ENCODE data around the gene STUM.

STUM gene

GRCh38 chr1:226518375-226518774 is 30.2 kb upstream of the STUM start:
- no peak overlapping the region for H3K4me2 ChIP-seq (ENCODE audit: insufficient read depth, low read length)
- H3K27me3 ChIP-seq (ENCODE audit: insufficient read depth, low read length, poor library complexity): peaks cover 12% of the 10 kb centered on the region

GRCh38 chr1:226519135-226519534 is 29.4 kb upstream of the STUM start:
- ATAC-seq (ENCODE audit: insufficient read depth, low read depth): no peak
- Histone ChIP-seq H3K9me3 (ENCODE audit: insufficient read depth, low read length, severe bottlenecking) (no peaks in the 10 kb centered on the region), H3K9ac (ENCODE audit: low read depth, low read length) (no peak overlapping the region), H3K36me3 (ENCODE audit: insufficient read depth, low read length) (no peaks in the 10 kb centered on the region), H3K79me2 (ENCODE audit: insufficient read depth, low read length) (no peaks in the 10 kb centered on the region), H4K20me1 (ENCODE audit: insufficient read depth, low read length) (peaks cover 3% of the 10 kb centered on the region; the same call in 1 of the 2 replicates), H3K27ac (ENCODE audit: low read length) (no peak overlapping the region), H3K4me1 (ENCODE audit: insufficient read depth, low read length) (no peaks in the 10 kb centered on the region), H3K27me3 (ENCODE audit: insufficient read depth, low read length, poor library complexity) (peaks cover 14% of the 10 kb centered on the region), H2AFZ (ENCODE audit: low read depth, low read length) (no peak overlapping the region), H3K4me3 (ENCODE audit: low read depth in 1 of 2, low read length in 2 of 2) (no peak overlapping the region), H3K4me2 (ENCODE audit: insufficient read depth, low read length) (no peak overlapping the region)
- no peak for TF ChIP-seq CTCF (IDR thresholded peaks at IDR 0.05; ENCODE audit: borderline replicate concordance, extremely low read depth, low read length, poor library complexity, severe bottlenecking)
- TF ChIP-seq EZH2 (IDR thresholded peaks at IDR 0.05; ENCODE audit: borderline replicate concordance, low read depth, low read length, severe bottlenecking): no peak
- no peak for DNase-seq

More at GRCh38 chr1:226518375-226518774, 30.2 kb upstream of the STUM start:
- TF ChIP-seq EZH2 (IDR thresholded peaks at IDR 0.05; ENCODE audit: borderline replicate concordance, low read depth, low read length, severe bottlenecking): no peak
- no peak for TF ChIP-seq CTCF (IDR thresholded peaks at IDR 0.05; ENCODE audit: borderline replicate concordance, extremely low read depth, low read length, poor library complexity, severe bottlenecking)
- no peaks in the 10 kb centered on the region for H3K79me2 ChIP-seq (ENCODE audit: insufficient read depth, low read length)
- no peak for ATAC-seq (ENCODE audit: insufficient read depth, low read depth)
- H3K4me3 ChIP-seq (ENCODE audit: low read depth in 1 of 2, low read length in 2 of 2): no peak overlapping the region
- H2AFZ ChIP-seq (ENCODE audit: low read depth, low read length): no peak overlapping the region
- H3K4me1 ChIP-seq (ENCODE audit: insufficient read depth, low read length): no peaks in the 10 kb centered on the region
- DNase-seq: no peak
- H3K9me3 ChIP-seq (ENCODE audit: insufficient read depth, low read length, severe bottlenecking): no peaks in the 10 kb centered on the region
- 0 out of 2 replicates have a peak, but pooled peaks cover 3% of the 10 kb centered on the region for H4K20me1 ChIP-seq (ENCODE audit: insufficient read depth, low read length)
- no peak overlapping the region for H3K27ac ChIP-seq (ENCODE audit: low read length)
- no peaks in the 10 kb centered on the region for H3K36me3 ChIP-seq (ENCODE audit: insufficient read depth, low read length)
- no peak overlapping the region for H3K9ac ChIP-seq (ENCODE audit: low read depth, low read length)

GRCh38 chr1:226519716-226520598 is 28.6 kb upstream of the STUM start:
- Histone ChIP-seq H3K9ac (ENCODE audit: low read depth, low read length) (no peak overlapping the region), H3K36me3 (ENCODE audit: insufficient read depth, low read length) (no peaks in the 10 kb centered on the region), H2AFZ (ENCODE audit: low read depth, low read length) (no peak overlapping the region), H4K20me1 (ENCODE audit: insufficient read depth, low read length) (peaks cover 3% of the 10 kb centered on the region; the same call in 1 of the 2 replicates), H3K27me3 (ENCODE audit: insufficient read depth, low read length, poor library complexity) (peaks cover 20% of the 10 kb centered on the region), H3K4me2 (ENCODE audit: insufficient read depth, low read length) (no peak overlapping the region), H3K9me3 (ENCODE audit: insufficient read depth, low read length, severe bottlenecking) (no peaks in the 10 kb centered on the region), H3K4me1 (ENCODE audit: insufficient read depth, low read length) (no peaks in the 10 kb centered on the region), H3K27ac (ENCODE audit: low read length) (no peak overlapping the region), H3K4me3 (ENCODE audit: low read depth in 1 of 2, low read length in 2 of 2) (no peak overlapping the region), H3K79me2 (ENCODE audit: insufficient read depth, low read length) (no peaks in the 10 kb centered on the region)
- no peak for ATAC-seq (ENCODE audit: insufficient read depth, low read depth)
- no peak for DNase-seq
- TF ChIP-seq EZH2 (IDR thresholded peaks at IDR 0.05; ENCODE audit: borderline replicate concordance, low read depth, low read length, severe bottlenecking): no peak
- TF ChIP-seq CTCF (IDR thresholded peaks at IDR 0.05; ENCODE audit: borderline replicate concordance, extremely low read depth, low read length, poor library complexity, severe bottlenecking): no peak

Measured in DND-41 (cell line).